ENCODE measurements around the gene JPH4. TPM values are rescaled to one million over a fixed set of nuclear protein-coding genes. Genes with fewer than 3 reads are reported as not detected.

The JPH4 gene
- total and polyA plus RNA-seq, 2 of the 8 experiments (the other 6 are each of a cell fraction or from before 2014, with no cell fraction given): 23.9 to 46.7 TPM

- FAIRE-seq (no peak), DNase-seq (ENCODE audit: low read depth in 1 of 2, low spot score in 2 of 2) (no peak)
- Histone ChIP-seq H2BK12ac (ENCODE audit: low read depth, low read length) (no peak overlapping the region), H3K9ac (replicated peaks in 1 of 4; ENCODE audit: extremely low read depth in 1 of 4, low read depth in 3 of 4, low read length in 3 of 4) (no peak overlapping the region), H3K56ac (replicated peaks; ENCODE audit: insufficient read length, low read depth, low read length) (no peak overlapping the region), H3K14ac (ENCODE audit: insufficient read length) (no peak overlapping the region), H4K5ac (ENCODE audit: insufficient read length, low read depth, low read length) (no peak overlapping the region), H3K4me3 (ENCODE audit: extremely low read depth in 1 of 4, insufficient read depth in 2 of 4, low read depth in 3 of 4, low read length in 4 of 4) (no peak overlapping the region), H3K27ac (ENCODE audit: low read depth, low read length) (no peak overlapping the region), H2BK15ac (ENCODE audit: low read length) (no peak overlapping the region), H3K23me2 (ENCODE audit: low read depth, low read length) (no peaks in the 10 kb centered on the region), H2BK120ac (replicated peaks; ENCODE audit: low read depth, low read length) (no peak overlapping the region), H3K9me3 (ENCODE audit: insufficient read depth in 2 of 2, low read depth in 1 of 2, low read length in 1 of 2) (peaks cover 25 to 35% of the 10 kb centered on the region in 2 experiments), H3K36me3 (ENCODE audit: control insufficient read depth in 2 of 4, insufficient read depth in 4 of 4, low read length in 3 of 4) (no peaks in the 10 kb centered on the region), H3K4me1 (replicated peaks in 1 of 4; ENCODE audit: control insufficient read depth in 3 of 4, insufficient read depth in 4 of 4, low read length in 3 of 4) (no peaks in the 10 kb centered on the region), H3K27me3 (replicated peaks in 1 of 4; ENCODE audit: control insufficient read depth in 3 of 4, extremely low read depth in 1 of 4, insufficient read depth in 3 of 4, low read length in 3 of 4) (no peaks in the 10 kb centered on the region), H3K79me2 (ENCODE audit: control insufficient read depth in 1 of 2, insufficient read depth in 2 of 2, low read length in 2 of 2) (no peaks in the 10 kb centered on the region), H2AFZ (ENCODE audit: low read length) (no peak overlapping the region), H3K79me1 (ENCODE audit: low read depth, low read length) (no peaks in the 10 kb centered on the region), H4K20me1 (replicated peaks in 1 of 2; ENCODE audit: control insufficient read depth in 1 of 2, insufficient read depth in 2 of 2, low read length in 2 of 2) (no peaks in the 10 kb centered on the region), H3K23ac (ENCODE audit: insufficient read length) (no peak overlapping the region), H3K18ac (ENCODE audit: extremely low read depth, low read length) (no peak overlapping the region), H2AK5ac (ENCODE audit: low read depth, low read length) (no peak overlapping the region), H3K4ac (replicated peaks; ENCODE audit: insufficient read length, low read depth, low read length) (no peak overlapping the region), H2BK5ac (ENCODE audit: low read depth, low read length) (no peak overlapping the region), H4K8ac (ENCODE audit: extremely low read depth, insufficient read depth, low read length) (no peak overlapping the region), H2BK20ac (ENCODE audit: low read length) (no peak overlapping the region), H3K4me2 (ENCODE audit: insufficient read depth in 1 of 2, low read depth in 2 of 2, low read length in 2 of 2) (no peak overlapping the region), H4K91ac (replicated peaks; ENCODE audit: insufficient read length, low read length) (no peak overlapping the region)
- POLR2A ChIA-PET (ENCODE audit: partially characterized antibody): no interaction called here
- CTCF ChIA-PET (ENCODE audit: partially characterized antibody): interaction anchor here (0.6 to 6.5 kb wide), 2 partner anchors 12 to 291 kb away, joined by 3 to 36 read pairs; no protein-coding TSS in a partner anchor
- no peak for TF ChIP-seq SIRT6 (IDR thresholded peaks at IDR 0.05; ENCODE audit: low read length)
- no peak for TF ChIP-seq ATF2 (IDR thresholded peaks at IDR 0.05; ENCODE audit: low read length)
- no peak for TF ChIP-seq CEBPB (IDR thresholded peaks at IDR 0.05; ENCODE audit: low read depth, low read length)
- TF ChIP-seq PHF8 (conservative IDR thresholded peaks at IDR 0.05; ENCODE audit: low read depth, low read length): no peak
- no peak for TF ChIP-seq SP2 (IDR thresholded peaks at IDR 0.05; ENCODE audit: low read length)
- no peak for TF ChIP-seq MAX (IDR thresholded peaks at IDR 0.05)
- TF ChIP-seq CHD2 (IDR thresholded peaks at IDR 0.05; ENCODE audit: low read length): no peak
- TF ChIP-seq RXRA (IDR thresholded peaks at IDR 0.05; ENCODE audit: insufficient read depth, low read depth, low read length): no peak
- no peak for TF ChIP-seq KDM5A (IDR thresholded peaks at IDR 0.05; ENCODE audit: low read length)
- no peak for TF ChIP-seq POLR2A (IDR thresholded peaks at IDR 0.05; ENCODE audit: control extremely low read depth in 1 of 2, low read depth in 2 of 2, low read length in 2 of 2)
- no peak for TF ChIP-seq ASH2L (IDR thresholded peaks at IDR 0.05; ENCODE audit: low read length)
- no peak for TF ChIP-seq JUND (IDR thresholded peaks at IDR 0.05; ENCODE audit: low read length)
- 73% methylated on average over 3 of the region's 3 CpGs; no CpG with 5 or more reads in 1 of the 2 experiments for WGBS, 2 experiments (ENCODE audit: extremely low coverage in 1 of 2, insufficient coverage in 1 of 2, insufficient read length in 1 of 2, insufficient replicate concordance in 2 of 2, low coverage in 1 of 2, low lambda C conversion rate in 2 of 2, missing lambda C conversion rate in 1 of 2)
These were observed 41.6 kb upstream of the JPH4 start for GRCh38 chr14:23620177-23620702.

Measured in H1 (cell line).